A549 (cell line): ENCODE data around the gene TARDBP.

ENCODE experiments used
- CTCF ChIP-seq: fragments of >200 bp; sonication (Bioruptor Twin); formaldehyde crosslinking; IDR thresholded peaks from 3 replicates; pipeline ENCODE4 v1.5.1; 2016
- EP300 ChIP-seq, 2 experiments: fragments of >200 bp; sonication (Bioruptor Twin); formaldehyde crosslinking; IDR thresholded peaks; 2 replicates in 1 of 2; 3 replicates in 1 of 2; pipeline ENCODE4 v1.6.1; 2016 to 2017
- MAX ChIP-seq: IDR thresholded peaks from 2 replicates; pipeline ENCODE4 v1.6.1; 2012
- PBX3 ChIP-seq: IDR thresholded peaks from 2 replicates; pipeline ENCODE4 v1.6.1; 2012
- POLR2A ChIP-seq: IDR thresholded peaks from 2 replicates; pipeline ENCODE4 v1.6.1; 2012; ENCODE audit warnings: mild to moderate bottlenecking, low read length
- POLR2AphosphoS2 ChIP-seq: conservative IDR thresholded peaks from 2 replicates; pipeline ENCODE4 v1.6.1; 2012; ENCODE audit warnings: low read length, improper control_type of control experiment, inconsistent platforms
- RAD21 ChIP-seq, 2 experiments: fragments of >200 bp in 1 of 2; sonication (Bioruptor Twin) in 1 of 2; formaldehyde crosslinking in 1 of 2; IDR thresholded peaks in 1 of 2; conservative IDR thresholded peaks in 1 of 2; 2 replicates in 1 of 2; 3 replicates in 1 of 2; pipeline ENCODE4 v1.6.1; 2012 to 2018; ENCODE audit warnings: inconsistent platforms in 1 of 2
- RCOR1 ChIP-seq: fragments of 150-350 bp; IDR thresholded peaks from 2 replicates; pipeline ENCODE4 v1.6.1; 2014; ENCODE audit warnings: antibody characterized with exemption, low read length, low read depth
- ZFP36 ChIP-seq: fragments of 450-650 bp; IDR thresholded peaks from 2 replicates; pipeline ENCODE4 v1.6.1; 2014; ENCODE audit warnings: borderline replicate concordance; ENCODE audit not compliant: partially characterized antibody

GRCh38 chr1:11062965-11063401, 50.5 kb downstream of the TARDBP start:
- TF ChIP-seq EP300 (IDR thresholded peaks at IDR 0.05) (no peak), CTCF (no peak), RCOR1 (no peak), PBX3 (no peak), MAX (no peak), POLR2A (no peak), POLR2AphosphoS2 (no peak), ZFP36 (no peak), RAD21 (conservative IDR thresholded peaks at IDR 0.05 in 1 of 2, IDR thresholded peaks at IDR 0.05 in 1 of 2) (no peak)
